Measurements from ENCODE around the gene SVOPL.

The SVOPL gene

DNA sequence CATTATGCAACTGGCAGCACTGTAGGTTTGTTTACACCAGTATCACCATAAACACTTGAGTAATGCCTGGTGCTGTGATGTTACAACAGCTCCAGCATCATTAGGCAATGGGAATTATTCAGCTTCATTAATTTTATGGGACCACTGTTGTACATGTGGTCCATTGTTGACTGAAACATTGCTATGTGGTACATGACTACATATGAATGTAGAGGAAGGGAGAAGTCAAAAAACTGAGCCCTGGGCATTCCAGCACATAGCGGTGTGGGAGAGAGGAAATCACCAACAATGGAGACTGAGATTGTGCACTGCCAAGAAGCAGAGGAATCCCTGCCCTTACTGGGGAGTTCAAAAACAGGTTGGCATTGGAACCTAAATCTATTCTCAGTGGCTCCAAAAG is 152.1 kb downstream of the SVOPL start:
- no peak for DNase-seq
- in situ Hi-C loops (cut with HindIII; ENCODE audit: low pct_ligation_motif_present, low pct_unique_long_range_greater_than_20kb, low sequenced_read_pairs), result no loop called here

DNA sequence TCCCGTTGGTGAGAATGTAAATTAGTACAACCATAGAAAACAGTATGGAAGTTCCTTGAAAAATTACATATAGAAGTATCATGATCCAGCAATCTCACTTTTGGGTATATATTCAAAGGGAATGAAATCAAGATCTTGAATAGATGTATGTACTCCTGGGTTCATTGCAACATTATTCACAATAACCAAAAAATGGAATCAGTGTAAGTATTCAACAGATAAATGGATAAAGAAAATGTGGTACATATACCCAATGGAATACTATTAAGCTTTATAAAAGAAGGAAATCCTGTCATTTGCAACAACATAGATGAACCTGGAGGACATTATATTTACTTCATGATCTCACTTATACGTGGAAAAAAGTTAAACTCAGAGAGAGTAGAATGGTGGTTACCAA is 154.3 kb downstream of the SVOPL start:
- no peak for DNase-seq
- in situ Hi-C loops (cut with HindIII; ENCODE audit: low pct_ligation_motif_present, low pct_unique_long_range_greater_than_20kb, low sequenced_read_pairs), result no loop called here

DNA sequence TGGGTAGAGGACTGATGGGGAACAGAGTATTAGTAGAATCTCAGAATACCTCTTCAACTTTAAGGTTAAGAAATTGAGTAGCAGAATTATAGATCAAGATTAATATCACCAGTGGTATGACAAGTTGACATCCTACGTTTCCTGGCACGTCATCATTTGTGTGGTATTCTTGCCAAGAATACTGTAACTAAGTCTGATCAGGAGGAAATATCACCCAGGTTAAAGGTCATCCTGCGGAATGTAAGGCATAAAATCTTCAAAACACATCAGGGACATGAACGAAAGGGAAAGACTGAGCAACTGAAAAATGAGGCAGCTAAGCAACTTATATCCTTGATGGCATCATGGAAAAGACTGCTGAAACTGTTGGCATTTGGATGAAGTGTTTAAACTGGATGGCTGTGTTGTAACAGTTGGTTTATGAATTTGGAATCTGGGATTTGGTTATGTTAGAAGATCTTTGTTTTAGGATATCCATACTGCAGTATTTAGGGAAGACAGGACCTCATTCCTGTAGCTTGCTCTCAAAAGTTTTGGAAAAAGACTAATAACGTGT is 155.0 kb downstream of the SVOPL start:
- no peak for DNase-seq
- in situ Hi-C loops (cut with HindIII; ENCODE audit: low pct_ligation_motif_present, low pct_unique_long_range_greater_than_20kb, low sequenced_read_pairs), result no loop called here

DNA sequence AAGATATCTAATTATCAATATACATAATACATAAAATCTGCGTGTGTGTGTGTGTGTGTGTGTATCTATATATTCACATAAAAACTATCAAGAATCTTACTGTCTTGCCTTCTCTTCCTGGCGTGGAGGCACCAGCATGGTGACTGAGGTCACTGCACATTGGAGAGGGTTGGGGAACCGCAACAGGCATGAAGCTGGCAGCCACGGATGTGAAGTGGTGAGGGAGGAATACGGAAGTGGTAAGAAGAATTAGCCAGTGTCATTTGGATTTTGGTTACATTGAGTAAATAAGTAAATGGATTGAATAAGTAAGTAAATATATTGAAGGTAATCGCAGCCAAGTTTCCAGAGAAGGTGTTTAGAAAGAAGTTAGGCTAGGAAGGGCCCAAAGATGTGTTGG is 156.0 kb downstream of the SVOPL start:
- in situ Hi-C loops (cut with HindIII; ENCODE audit: low pct_ligation_motif_present, low pct_unique_long_range_greater_than_20kb, low sequenced_read_pairs), result no loop called here
- no peak for DNase-seq
